KG1 (cell line): ENCODE data around the gene GALNT13.

Source experiments
- DNase-seq: peaks from one replicate; lab custom pipeline; 2025; lab: John Stamatoyannopoulos, UW

Gene GALNT13

GRCh38 chr2:154480521-154480920 is 608.8 kb downstream of the GALNT13 start:
- no peak for DNase-seq

DNA sequence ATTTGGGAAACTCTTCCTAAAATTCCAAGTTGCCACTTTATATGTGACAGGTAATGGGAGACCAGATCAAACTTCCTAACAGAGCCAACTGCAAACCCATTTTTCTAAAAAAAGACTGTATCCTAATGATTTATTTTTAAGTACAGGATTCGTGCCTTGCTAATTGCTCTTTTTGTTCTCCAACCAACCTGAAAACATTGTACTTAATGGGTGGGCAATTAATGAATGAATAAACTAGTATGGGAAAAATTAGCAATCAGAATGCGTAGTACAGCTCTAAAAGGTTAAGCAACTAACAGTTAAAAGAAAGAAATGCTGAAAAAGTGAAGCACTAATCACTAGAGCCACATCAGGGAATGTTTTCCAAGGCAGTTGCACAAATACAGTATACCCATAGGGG is 609.6 kb downstream of the GALNT13 start:
- no peak for DNase-seq

- DNase-seq: no peak
Observed at GRCh38 chr2:154484338-154485099, 612.8 kb downstream of the GALNT13 start.

GRCh38 chr2:154488801-154489200 is 617.1 kb downstream of the GALNT13 start:
- no peak for DNase-seq

GRCh38 chr2:154489266-154489858 is 617.6 kb downstream of the GALNT13 start:
- DNase-seq: no peak

DNA sequence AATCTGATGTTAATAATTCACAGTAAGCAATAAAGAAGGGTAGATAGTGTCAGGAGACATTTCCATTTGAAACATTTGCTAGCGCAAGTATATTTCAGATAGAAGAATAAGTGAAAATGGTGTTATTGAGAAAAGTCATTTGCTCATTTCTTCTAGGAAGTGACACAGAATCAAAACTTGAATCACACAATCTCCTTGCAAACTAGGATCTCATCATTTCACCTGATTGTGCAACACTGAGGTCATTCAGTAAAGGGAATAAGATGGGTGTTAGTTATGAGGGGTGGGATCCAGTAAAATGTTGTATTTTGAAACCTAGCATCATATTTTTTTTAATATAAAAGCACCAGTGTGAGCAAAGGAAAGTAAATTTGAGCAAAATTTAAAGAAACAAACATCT is 618.8 kb downstream of the GALNT13 start:
- no peak for DNase-seq

DNA sequence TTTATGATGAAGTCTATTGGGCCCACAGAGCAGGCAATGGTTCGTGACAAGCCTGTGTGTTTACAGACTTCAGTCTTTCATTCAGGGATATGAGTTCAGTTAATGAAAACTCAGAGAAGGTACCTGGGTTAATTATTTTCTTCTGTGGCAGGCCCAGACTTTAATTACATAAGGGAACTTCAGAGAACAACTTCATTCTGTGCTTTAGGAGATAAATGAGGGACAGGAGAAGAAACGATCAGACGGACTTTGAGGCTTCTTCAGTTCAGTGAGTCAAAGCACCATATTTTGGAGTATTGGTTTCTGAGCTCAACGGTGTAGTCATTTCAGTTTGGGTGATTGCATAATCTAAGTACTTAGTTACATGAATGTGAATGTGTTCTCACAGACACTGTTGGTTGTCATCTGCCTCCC is 623.7 kb downstream of the GALNT13 start:
- DNase-seq: no peak

DNA sequence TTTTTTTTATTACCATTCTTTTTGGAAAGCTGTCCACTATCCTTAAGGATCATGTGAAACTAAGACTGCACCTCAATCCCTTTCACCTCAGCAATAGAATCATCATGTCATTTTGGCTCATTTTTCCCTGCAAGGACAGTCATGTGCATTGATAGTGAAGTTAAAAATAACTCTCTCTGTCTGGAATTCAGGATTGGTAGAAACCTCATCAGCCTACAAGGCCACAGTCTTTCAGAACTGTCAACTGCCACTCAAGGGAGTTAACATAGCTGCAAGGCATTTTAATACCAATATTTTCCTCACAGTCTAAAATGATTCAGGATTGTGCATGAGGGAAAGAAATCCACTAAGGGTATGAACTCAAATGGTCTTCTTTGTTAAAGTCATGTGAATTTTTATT is 625.3 kb downstream of the GALNT13 start:
- DNase-seq: no peak
